Measurements from ENCODE around the gene GATA5.

GRCh38 chr20:62493886-62494285, 18.1 kb upstream of the GATA5 start:
- no peak for TF ChIP-seq CHD2 (IDR thresholded peaks at IDR 0.05; ENCODE audit: low read length, partially characterized antibody)
- TF ChIP-seq, protein P1, sequence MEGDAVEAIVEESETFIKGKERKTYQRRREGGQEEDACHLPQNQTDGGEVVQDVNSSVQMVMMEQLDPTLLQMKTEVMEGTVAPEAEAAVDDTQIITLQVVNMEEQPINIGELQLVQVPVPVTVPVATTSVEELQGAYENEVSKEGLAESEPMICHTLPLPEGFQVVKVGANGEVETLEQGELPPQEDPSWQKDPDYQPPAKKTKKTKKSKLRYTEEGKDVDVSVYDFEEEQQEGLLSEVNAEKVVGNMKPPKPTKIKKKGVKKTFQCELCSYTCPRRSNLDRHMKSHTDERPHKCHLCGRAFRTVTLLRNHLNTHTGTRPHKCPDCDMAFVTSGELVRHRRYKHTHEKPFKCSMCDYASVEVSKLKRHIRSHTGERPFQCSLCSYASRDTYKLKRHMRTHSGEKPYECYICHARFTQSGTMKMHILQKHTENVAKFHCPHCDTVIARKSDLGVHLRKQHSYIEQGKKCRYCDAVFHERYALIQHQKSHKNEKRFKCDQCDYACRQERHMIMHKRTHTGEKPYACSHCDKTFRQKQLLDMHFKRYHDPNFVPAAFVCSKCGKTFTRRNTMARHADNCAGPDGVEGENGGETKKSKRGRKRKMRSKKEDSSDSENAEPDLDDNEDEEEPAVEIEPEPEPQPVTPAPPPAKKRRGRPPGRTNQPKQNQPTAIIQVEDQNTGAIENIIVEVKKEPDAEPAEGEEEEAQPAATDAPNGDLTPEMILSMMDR (IDR thresholded peaks at IDR 0.05): no peak
- TF ChIP-seq NFIC (IDR thresholded peaks at IDR 0.05; ENCODE audit: borderline replicate concordance): no peak
- TF ChIP-seq RXRA (IDR thresholded peaks at IDR 0.05; ENCODE audit: borderline replicate concordance, low read depth): no peak
- TF ChIP-seq GATA2 (CRISPR knock-in tag; IDR thresholded peaks at IDR 0.05): no peak
